ENCODE data around the gene LIPT1.
"Not testable (repeated sequence)": the region's sequence is repeated elsewhere in the genome, so short reads cannot be mapped to it uniquely, and the experiment has no call there.

LIPT1 gene

DNA sequence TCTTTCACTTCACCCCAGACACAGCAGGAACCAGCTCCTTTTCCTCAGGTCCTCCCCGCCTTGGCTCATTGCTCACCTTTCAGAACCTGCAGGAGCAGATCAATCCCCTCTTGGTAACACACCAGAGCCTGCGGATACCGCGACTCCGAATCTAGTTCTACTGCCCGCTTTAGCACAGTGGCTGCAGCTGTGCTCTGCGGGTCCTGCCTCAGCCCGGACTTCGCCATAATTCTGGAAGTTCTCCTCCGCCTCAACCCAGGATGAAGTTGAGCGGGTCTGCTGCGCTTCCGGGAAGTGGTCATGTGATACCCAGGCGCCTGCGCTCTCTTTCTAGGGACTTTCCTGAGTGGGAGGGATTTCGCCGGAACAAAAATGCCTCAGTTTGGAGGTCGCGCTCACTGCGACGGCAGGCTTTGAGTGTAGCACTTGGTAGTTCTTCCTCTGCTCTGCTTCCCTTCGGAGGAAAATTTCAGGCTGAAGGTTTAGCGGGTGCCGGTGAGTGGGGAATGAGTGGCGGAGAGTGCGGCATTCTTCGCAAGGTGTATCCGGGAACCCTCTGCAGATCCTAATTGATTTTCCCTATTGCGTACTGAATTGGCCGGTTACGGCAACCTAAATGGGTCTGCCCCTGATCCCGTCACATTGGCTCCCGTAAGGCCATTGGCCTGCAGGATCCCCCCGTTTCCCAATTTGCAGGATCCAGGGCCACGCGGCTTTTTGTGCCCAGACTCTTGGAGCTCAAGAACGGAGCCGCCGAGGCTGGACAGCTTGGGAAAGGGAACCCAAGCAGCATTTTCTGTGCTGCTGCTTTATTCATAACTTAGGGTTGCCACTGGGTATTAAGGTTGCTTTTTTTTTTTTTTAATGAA lies 26.2 kb downstream of the LIPT1 start, which contains the start of the genes MITD1 and MRPL30:
MITD1 (minus strand) TSS at position 304 of the 869 bp plus-strand sequence; CDS start at position 227, 77 bp downstream.
MRPL30 (plus strand) TSS at position 430 of the 869 bp plus-strand sequence. CDS start 5,020 bp downstream, outside the sequence.
- peak; percentile 95 for DNase-seq

DNA sequence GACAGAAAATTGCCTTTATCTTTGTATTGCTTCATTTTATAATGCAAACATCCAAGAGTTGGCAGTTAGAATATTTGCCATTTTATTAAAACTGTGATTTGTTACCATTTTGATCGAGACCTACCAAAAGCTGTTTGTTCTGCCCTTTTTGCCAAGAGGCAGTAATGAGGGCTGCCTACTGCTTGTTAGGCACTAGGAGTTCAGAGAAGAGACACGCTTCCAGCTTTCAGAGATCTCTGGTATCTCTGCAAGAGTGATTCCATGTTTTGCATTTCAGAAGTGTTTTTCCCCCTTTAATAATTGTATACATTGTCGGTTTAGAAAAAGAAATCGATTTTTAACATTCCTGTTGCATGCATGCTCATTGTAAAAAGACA lies 26.8 kb downstream of the LIPT1 start:
- no peak for DNase-seq

DNA sequence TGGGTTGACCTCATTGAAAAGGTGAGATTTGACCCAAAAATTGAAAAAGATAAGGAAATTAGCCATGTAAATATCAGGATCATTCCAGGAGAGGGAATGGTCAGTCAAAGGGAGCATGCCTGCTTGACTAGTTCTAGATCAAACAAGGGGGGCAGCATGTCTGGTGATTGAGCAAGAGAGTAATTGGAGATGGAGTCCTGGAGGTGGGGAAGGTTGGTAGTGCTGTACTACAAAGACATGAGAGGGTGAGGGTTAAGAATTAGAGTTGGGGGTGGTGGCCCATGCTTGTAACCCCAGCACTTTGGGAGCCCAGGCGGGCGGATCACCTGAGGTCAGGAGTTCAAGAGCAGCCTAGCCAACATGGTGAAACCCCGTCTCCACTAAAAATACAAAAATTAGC lies 28.3 kb downstream of the LIPT1 start:
- no peak for DNase-seq

DNA sequence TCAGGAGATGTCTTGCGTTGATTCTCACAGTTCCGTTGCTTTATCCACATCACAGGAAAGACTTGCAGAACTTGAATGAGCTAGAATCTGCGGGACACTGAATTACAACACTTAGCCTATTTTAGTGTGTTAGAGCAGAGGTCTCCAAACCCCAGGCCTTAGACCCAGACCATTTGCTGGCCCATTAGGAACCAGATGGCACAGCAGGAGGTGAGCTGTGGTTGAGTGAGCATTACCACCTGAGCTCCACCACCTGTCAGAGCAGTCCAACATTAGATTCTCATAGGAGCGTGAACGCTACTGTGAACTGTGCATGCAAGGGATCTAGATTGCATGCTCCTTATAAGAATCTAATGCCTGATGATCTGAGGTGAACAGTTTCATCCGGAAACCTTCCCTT lies 30.0 kb downstream of the LIPT1 start:
- DNase-seq, result no peak

DNA sequence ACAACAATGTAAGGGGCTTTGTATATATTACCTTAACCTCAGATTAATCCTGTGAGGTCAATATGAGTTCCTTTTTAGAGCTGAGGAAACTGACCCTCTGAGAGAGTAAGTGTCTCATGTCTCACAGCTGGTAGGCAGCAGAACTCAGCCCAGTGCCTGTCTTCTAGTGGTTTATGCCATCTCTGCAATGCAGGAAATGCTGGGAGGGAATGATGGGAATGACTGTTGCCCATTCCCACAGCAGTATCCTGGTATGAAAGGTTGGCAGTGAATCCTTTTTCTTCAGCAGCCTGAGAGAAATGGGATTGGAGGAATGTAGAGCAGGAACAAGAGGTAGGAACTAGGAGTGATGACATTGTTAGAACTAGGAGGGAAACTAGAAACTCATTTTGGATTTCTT lies 32.2 kb downstream of the LIPT1 start:
- DNase-seq, result no peak

DNA sequence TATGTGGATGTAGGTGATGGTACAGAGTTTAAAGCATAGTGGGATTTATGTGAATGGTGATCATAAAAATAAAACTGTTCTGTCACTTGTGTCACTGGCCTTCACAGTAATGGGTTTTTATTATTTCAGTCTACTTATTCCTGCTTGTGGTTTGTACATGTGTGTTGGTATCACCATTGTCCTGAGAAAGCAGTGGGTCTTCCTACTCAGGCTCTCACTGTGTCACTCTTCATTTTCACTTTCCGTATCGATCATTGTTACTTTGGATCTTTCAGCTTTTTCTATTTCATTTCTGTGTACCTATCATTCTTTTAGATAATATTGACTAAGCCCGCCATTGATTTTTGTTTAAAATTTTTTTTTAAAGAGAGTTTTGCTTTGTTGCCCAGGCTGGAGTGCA lies 33.6 kb downstream of the LIPT1 start:
- no peak for DNase-seq

DNA sequence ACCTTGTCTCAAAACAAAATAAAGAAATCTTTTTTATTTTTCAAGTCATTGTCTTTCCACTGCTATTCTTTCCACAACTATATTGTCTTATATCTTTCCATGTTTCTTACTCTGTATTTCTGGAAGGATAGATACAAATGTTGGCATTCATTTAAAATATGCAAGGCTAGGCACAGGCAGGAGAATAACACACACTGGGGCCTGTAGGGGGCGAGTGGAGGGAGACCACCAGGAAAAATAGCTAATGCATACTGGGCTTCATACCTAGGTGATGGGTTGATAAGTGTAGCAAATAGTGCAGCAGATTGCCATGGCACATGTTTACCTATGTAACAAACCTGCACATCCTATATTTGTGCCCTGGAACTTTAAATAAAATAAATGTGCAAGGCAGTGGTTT lies 35.8 kb downstream of the LIPT1 start:
- no peak for DNase-seq

DNA sequence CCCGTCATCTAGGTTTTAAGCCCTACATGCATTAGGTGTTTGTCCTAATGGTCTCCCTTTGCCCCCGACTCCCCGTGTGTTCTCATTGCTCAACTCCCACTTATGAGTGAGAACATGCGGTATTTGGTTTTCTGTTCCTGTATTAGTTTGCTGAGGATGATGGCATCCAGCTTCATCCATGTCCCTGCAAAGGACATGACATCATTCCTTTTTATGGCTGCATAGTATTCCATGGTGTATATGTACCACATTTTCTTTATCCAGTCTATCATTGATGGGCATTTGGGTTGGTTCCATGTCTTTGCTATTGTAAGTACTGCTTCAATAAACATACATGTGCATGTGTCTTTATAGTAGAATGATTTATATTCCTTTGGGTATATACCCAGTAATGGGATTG lies 37.6 kb downstream of the LIPT1 start:
- not testable (repeated sequence) for DNase-seq

DNA sequence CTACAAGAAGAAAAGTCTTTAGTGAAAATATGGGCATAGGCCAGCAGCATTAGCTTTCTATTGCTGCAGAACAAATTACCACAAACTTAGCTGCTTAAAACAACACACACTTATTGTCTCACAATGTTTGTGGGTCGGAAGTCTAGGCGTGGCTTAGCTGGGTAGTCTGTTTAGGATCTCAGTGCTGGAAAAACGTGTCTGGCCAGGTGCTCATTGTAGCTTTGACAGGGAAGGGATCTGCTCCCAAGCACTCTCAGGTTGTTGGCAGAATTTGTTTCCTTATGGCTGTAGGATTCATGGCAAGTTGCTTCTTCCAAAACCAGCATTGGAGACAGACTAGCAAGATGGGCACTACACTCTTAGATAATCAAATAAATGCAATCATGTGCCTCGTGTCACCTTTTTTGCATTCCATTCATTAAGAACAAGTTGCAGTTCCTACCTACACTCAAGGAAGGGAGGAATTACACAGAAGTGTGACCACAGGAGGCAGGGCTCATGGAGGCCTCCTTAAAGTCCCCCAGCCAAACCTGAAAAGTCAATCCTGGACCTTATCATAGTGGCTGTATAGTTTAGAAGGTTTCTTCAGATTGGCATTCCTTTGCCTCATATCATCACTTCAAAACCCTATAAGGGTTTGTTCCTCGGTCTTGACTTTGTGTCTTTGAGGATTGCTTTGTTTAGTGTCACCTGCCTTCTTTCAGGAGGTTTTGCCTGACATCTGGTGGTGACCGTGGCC lies 43.5 kb downstream of the LIPT1 start:
- DNase-seq, result no peak

DNA sequence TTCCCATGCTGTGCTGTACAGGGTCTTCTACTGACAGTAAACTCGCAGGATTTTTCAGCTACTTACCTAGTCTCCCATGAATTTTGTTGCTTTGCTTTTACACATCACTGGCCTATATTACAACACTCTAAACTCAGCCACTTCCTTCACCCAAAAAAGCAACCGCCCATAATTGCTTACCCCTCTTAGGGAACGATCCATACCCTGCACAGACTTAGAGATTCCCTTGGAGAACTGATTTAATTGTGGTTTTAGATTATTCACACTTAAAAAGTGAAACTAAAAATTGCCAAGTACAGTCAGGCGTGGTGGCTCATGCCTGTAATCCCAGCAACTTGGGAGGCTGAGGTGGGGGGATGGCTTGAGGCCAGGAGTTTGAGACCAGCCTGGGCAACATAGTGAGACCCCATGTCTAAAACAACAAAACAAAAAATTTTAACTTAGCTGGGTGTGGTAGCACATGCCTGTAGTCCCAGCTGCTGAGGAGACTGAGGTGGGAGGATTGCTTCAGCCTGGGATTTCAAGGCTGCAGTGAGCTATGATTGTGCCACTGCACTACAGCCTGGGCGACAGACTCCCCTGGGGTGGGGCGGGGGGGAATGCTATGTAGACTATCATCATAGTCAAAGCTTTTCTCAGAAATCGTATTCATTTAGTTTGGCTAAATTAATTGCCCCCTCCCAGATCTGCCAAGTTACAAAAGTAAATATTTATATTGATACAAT lies 45.5 kb downstream of the LIPT1 start:
- no peak for DNase-seq

DNA sequence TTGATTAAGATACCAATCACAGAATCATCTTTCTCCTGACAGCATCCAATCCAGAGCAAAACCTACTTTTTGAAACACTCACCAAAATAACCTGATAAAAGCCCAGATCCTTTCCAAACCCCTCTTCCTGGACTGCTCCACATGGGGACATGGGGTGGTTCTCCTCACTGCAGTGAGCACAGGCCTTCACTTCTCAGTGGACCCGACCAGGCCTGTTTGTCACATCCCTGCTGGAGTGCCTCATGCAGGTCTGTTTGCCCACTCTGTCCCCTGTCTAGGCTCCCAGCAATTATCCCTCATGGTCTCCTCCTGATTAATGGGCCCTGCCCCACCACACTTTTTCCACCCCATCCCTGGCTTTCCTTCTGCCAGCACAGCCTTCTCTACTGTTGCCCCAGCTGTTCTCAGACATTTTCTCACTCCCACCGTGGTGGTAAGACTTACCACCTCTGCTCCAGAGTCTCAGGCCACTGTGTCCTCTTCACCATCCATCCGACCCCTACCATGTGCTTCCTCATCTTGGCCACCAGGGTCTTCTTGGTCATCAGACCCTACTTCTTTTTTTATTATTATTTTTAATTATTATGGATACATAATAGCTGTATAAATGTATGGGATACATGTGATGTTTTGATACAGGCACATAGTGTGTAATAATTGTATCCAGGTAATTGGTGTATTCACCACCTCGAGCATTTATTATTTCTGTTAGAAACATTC lies 47.4 kb downstream of the LIPT1 start:
- DNase-seq, result no peak

DNA sequence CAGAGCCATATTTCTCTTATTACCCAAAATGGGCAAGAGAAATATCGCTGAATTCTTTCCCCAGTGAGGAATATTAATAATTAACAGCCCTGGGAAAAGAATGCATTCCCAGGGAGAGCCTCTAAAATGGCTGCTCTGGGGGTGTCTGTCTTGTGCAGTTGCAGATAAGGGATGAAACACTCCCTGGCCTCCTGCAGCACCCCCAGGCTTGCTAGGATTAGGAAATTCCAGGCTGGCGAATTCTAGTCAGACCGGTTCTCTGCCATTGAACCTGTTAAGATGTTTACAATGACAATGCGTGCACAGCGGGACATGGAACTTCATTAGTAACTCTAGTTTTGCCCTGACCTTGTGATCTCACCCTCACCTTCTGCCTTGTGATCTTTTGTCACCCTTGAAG lies 50.7 kb downstream of the LIPT1 start:
- DNase-seq, result no peak

Data from fibroblast of skin of right quadriceps (primary cell).